GM21367 (cell line): Measurements from ENCODE around the gene USP9Y.

Experiments
- ATAC-seq: cut with Tn5 transposase; IDR thresholded peaks from one replicate; pipeline ENCODE4 v1.9.1; 2021; ENCODE audit not compliant: unreplicated experiment

Gene USP9Y

GRCh38 chrY:12784521-12784920, 83.5 kb downstream of the USP9Y start:
- ATAC-seq, result no peak

GRCh38 chrY:12793999-12794398, 93.0 kb downstream of the USP9Y start:
- ATAC-seq, result no peak

DNA sequence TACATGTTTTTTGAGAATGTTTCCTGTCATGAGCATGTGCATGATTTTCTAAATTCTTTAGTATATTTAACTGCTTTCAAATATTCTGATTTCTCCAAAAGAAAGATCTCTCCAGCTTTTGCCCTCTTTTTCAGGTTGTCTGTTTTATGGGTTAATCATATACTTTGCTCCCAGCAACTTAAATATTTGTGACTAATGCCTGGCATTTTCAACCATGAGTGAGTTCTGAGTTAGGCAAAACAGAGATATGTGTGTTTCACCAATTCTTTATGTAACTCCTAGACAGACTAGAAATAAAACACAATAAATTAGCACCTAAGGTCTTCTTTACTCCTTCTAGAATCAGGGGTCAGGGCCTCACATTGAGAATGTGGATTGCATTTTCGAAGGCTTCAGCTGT, 107.0 kb downstream of the USP9Y start:
- no peak for ATAC-seq

DNA sequence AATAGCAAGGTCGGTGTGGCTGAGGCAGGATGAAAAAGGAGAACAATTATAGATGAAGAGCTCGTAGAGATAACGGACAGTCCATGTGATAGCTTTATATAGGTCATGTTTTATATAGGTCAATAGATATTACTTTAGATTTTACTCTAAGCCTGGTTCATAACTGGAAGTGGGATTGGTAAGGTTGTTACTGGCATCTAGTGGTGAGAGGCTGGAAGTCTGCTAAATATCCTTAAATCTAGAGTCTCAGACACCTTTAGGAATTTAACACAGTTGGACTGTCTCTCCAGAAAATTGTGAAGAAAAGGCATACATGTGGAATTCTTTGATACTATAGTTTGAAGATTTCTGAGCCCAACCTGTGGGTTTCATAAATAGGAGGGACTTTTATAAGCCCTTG, 108.0 kb downstream of the USP9Y start:
- no peak for ATAC-seq

DNA sequence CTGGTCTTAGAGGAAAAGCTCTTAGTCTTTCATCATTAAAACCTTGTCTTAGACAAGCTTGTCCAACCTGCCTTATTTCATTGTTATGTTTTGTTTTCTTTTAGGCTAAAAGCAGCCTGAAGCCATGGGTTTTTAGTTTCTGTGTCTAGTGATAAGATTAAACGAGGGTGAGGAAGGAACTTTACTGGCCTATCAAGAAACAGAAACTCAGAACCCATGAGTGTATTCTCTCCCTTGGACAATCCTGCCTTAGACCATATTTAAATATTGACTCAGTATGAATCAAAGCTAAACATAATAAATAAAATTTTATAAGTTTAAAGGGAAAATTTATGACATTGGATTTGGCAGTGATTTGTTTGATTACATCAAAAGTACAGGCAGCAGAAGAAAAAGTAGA, 122.4 kb downstream of the USP9Y start:
- no peak for ATAC-seq

DNA sequence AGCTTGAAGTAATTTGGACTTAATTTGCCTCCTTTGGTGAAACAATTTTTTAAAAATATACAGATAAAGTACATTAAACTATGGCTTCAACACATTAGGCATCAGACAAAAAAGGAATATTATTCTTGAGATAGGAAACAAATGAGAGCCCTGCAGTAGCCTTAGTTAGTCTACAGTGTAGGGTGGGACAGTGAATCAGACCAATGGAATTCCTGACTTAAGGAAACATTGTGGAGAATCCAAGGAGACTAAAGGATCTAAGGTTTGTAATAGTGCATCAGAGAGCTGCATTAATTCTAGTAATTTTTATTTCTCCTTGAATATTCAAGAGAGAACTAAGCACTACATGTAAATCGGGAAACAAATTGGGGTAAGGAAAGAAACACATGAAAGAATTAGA, 125.8 kb downstream of the USP9Y start:
- ATAC-seq, result no peak

GRCh38 chrY:12833284-12833683, 132.3 kb downstream of the USP9Y start:
- ATAC-seq, result no peak

GRCh38 chrY:12837550-12837949, 136.5 kb downstream of the USP9Y start:
- ATAC-seq, result no peak

DNA sequence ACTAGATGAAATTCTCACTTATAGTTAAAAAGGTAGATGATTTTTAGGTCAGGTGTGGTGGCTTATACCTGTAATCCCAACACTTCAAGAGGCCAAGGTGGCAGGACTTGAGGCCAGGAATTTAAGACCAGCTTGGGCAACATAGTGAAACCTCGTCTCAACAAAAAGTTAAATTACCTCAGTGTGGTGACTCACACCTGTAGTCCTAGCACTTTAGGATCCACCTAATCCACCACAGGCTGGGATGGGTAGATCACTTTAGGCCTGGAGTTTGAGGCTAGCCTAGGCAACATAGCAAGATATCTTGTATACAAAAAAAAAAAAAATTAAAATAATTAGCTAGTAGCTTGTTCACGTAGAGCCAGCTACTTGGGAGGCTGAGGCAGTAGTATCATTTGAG, 140.3 kb downstream of the USP9Y start:
- ATAC-seq, result no peak

GRCh38 chrY:12846793-12847192, 145.8 kb downstream of the USP9Y start:
- ATAC-seq, result no peak

GRCh38 chrY:12855791-12856275, 154.8 kb downstream of the USP9Y start:
- no peak for ATAC-seq

- no peak for ATAC-seq
Measured at GRCh38 chrY:12867960-12868359, 166.9 kb downstream of the USP9Y start.

DNA sequence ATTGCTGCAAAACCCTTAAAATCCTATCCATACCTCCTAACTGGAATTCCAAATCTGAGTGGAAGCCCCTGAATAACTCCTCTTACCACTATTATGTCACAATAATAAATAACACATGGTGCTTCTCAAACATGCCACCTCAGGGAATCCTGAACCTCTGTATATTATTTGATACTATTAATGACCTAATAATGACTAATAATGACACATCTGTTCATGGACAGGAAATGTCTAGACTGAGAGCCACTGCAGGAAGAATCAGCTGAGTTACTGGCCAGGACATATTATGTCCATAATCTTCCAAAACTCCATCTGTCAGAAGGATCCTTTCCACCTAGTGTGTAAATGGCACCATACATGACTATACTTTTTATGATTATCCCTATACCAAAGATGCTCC, 195.9 kb downstream of the USP9Y start:
- ATAC-seq, result no peak

- no peak for ATAC-seq
Measured at GRCh38 chrY:12898604-12899003, 197.6 kb downstream of the USP9Y start.

GRCh38 chrY:12904618-12905516, 203.8 kb downstream of the USP9Y start, which contains the start of gene DDX3Y:
Gene DDX3Y (plus strand): TSS chrY:12904868. CDS start chrY:12904937, 69 bp downstream.
- ATAC-seq, result peak; percentile 85

DNA sequence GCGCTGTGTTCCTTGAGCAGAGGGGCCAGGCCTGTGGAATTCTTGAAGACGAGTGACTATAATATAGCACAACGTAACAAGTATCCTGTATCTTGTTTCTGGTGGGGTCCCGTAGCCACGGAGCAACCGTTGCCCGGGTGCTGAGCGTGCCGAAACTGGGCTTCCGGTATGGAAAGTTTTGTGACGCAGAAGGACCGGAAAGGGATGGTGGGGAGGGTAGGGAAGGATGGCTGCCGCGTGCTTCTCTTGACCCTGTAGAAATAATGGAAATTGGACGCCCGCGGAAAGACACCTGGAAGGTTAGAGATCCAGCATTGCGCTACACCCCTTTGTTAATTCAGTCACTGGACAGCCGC, 204.5 kb downstream of the USP9Y start:
- peak; percentile 48 for ATAC-seq

DNA sequence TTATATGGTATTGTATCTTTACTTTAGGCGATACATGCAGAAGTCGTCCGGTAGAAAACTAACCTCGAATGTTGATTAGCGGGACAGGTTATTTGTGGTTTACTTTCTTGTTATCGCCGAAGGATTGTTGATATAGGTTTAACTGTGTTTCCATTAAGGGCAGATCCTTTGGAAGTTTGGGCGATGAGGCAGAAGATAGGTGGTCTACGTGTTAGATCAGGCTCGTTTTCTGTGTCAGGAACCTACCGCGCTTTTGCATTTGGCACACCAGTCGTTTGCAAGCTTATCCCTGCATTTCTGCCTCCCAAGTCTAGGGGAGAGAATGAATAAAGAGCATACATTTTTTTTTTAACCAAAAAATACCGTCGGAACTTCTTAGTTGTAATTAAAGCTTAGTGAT, 204.9 kb downstream of the USP9Y start:
- no peak for ATAC-seq
